22Rv1 (cell line): ENCODE measurements around the gene MIAT.

Experiments
- ZFX ChIP-seq: fragments of 450-650 bp; IDR thresholded peaks from 2 replicates; pipeline ENCODE4 v1.6.1; 2017; ENCODE audit warnings: antibody characterized with exemption, borderline replicate concordance
- TF ChIP-seq, protein P1 (sequence below): fragments of 450-650 bp; IDR thresholded peaks from 2 replicates; pipeline ENCODE4 v1.5.1; 2017; ENCODE audit warnings: mild to moderate bottlenecking

DNA sequence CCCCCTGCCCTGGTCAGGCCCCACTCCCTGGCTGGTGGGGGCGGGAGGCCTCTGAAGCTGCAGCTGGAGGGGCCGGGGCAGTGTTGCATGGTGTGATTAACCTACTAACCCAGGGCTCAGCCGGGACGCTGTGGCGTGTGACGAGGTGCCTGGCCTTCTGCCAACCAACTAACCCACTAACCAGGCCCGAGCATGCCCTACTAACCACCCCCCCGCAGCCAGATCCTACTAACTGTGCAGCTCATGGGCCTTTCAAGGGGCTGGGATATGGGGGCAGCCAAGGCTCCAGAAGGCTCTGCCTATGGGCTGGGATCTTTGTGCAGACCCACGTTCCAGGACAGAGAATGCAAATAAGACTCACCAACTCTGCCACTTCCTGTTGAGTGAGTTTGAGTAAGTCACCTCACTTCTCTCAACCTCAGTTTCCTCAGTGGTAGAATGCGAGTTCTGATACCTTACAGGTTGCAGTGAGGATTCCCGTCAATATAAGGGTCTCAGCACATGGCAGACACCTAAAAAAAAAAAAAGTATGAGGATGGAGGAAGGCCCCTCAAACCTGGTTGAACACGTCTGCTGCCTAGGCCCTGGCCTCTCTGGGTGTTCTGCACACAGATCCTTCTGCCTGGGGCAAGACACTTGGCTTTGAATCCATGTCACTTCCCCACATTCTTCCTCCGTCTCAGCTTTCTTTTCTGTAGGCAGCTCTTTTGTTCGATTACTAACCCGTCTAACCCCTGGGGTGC, 14.1 kb downstream of the MIAT start:
- TF ChIP-seq, protein P1, sequence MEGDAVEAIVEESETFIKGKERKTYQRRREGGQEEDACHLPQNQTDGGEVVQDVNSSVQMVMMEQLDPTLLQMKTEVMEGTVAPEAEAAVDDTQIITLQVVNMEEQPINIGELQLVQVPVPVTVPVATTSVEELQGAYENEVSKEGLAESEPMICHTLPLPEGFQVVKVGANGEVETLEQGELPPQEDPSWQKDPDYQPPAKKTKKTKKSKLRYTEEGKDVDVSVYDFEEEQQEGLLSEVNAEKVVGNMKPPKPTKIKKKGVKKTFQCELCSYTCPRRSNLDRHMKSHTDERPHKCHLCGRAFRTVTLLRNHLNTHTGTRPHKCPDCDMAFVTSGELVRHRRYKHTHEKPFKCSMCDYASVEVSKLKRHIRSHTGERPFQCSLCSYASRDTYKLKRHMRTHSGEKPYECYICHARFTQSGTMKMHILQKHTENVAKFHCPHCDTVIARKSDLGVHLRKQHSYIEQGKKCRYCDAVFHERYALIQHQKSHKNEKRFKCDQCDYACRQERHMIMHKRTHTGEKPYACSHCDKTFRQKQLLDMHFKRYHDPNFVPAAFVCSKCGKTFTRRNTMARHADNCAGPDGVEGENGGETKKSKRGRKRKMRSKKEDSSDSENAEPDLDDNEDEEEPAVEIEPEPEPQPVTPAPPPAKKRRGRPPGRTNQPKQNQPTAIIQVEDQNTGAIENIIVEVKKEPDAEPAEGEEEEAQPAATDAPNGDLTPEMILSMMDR: no peak
- TF ChIP-seq ZFX: no peak
